ENCODE results near the gene BCR. TPM values are rescaled to one million over a fixed set of nuclear protein-coding genes. Genes with fewer than 3 reads are reported as not detected.
A peak's percentile ranks its signal among the peaks of the same experiment; 100 is the strongest.

The BCR gene
- total RNA-seq, 1 donor from 2014 or later = 78.3 TPM

DNA sequence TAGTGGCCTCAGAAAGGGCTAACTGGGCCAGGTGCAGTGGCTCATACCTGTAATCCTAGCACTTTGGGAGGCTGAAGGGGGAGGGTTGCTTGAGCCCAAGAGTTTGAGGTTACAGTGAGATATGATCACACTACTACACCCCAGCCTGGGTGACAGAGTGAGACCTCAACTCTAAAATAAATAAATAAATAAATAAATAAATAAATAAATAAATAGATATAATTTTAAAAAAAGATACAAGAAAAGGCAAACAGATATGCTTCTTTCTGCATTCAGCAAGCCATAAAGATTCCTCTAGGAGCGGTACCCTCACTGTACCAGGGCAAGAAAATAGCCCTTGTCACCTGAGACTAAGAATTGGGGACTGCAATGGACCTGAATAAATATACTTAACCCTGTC lies 37.2 kb upstream of the BCR start:
- no peak for DNase-seq
- H3K9me3 ChIP-seq = no peaks in the 10 kb centered on the region
- intact Hi-C loops (cut with DNase I) = no loop called here
- H3K4me3 ChIP-seq = no peak overlapping the region
- TF ChIP-seq, protein P1, sequence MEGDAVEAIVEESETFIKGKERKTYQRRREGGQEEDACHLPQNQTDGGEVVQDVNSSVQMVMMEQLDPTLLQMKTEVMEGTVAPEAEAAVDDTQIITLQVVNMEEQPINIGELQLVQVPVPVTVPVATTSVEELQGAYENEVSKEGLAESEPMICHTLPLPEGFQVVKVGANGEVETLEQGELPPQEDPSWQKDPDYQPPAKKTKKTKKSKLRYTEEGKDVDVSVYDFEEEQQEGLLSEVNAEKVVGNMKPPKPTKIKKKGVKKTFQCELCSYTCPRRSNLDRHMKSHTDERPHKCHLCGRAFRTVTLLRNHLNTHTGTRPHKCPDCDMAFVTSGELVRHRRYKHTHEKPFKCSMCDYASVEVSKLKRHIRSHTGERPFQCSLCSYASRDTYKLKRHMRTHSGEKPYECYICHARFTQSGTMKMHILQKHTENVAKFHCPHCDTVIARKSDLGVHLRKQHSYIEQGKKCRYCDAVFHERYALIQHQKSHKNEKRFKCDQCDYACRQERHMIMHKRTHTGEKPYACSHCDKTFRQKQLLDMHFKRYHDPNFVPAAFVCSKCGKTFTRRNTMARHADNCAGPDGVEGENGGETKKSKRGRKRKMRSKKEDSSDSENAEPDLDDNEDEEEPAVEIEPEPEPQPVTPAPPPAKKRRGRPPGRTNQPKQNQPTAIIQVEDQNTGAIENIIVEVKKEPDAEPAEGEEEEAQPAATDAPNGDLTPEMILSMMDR (IDR thresholded peaks at IDR 0.05) = no peak
- no peaks in the 10 kb centered on the region for H3K36me3 ChIP-seq
- no peak overlapping the region for H3K27ac ChIP-seq
- ATAC-seq = no peak
- H3K4me1 ChIP-seq = peaks cover 31% of the 10 kb centered on the region
- H3K27me3 ChIP-seq = no peaks in the 10 kb centered on the region

DNA sequence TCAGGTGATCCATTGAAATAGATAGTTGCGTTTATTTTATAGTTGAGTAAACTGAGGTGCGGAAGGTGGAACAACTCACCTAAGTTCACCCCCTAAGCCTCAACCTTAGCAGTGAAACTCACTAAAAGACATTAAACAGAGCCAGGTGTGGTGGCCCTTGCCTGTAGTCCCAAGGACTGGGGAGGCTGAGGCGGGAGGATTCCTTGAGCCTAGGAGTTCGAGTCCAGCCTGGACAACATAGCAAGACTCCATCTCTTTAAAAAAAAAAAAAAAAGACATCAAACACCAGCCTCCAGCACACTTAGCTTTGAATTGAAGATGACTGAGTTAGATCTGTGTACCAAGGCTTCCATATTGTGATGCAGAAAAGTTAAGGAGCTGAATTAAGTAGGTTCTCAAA lies 35.9 kb upstream of the BCR start:
- ATAC-seq = no peak
- peak overlapping the region; percentile 62 for H3K4me3 ChIP-seq
- intact Hi-C loops (cut with DNase I) = no loop called here
- peaks cover 31% of the 10 kb centered on the region for H3K4me1 ChIP-seq
- TF ChIP-seq, protein P1 (IDR thresholded peaks at IDR 0.05) = no peak
- peak overlapping the region; percentile 69 for H3K27ac ChIP-seq
- H3K27me3 ChIP-seq = no peaks in the 10 kb centered on the region
- no peaks in the 10 kb centered on the region for H3K9me3 ChIP-seq
- DNase-seq = no peak
- H3K36me3 ChIP-seq = no peaks in the 10 kb centered on the region

DNA sequence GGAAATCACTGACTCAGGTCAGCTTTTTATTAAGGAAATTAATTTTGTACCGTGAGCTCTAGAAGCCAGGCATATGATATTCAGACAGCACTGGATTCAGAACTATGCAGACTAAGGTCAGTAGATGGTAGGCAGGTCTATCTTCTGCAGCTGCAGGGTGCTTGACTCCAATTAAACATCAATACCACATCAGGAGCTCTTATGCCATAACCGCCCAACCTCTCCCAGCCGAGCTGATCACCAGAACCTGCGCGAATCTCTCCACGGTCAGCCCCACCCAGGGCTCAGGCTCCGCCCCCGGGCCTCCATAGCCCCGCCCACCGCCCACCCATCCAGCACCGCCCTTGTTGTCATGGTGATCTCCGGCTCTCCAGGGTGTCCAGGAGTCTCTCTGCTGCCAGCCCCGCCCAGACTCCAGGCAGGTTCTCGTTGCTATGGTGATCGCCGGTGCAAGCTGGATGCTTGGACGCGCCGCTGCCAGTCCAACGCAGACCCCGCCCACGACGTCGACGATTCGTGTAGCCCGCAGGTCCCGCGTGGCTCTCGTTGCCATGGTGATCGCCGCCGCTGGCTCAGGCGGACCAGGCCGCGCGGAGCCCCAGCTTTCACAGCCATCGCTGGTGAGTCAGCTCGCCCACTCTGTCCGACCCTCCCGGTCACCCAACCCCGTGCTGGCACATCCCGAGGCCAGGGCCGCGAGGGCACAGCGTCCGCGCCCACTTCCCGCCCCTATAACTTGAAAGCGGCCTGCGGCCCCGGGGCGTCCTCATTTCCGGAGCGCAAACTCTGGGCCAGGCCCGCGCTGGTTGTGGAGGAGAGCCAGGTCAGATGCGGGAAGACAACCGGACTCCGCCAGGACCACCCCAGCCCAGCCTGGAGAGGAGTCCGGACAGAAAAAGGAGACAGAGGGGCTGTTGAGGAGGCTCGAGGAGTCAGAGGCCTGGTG lies 35.1 kb upstream of the BCR start, which contains the start of gene RAB36:
RAB36 (plus strand) TSS at position 546 of the 946 bp plus-strand sequence. CDS start 1,140 bp downstream, outside the sequence.
- Histone ChIP-seq H3K9me3 (no peaks in the 10 kb centered on the region), H3K4me1 (peaks cover 31% of the 10 kb centered on the region), H3K27me3 (no peaks in the 10 kb centered on the region), H3K36me3 (no peaks in the 10 kb centered on the region), H3K27ac (peak within 1 kb of the TSS; percentile 69), H3K4me3 (peak within 1 kb of the TSS; percentile 62)
- TF ChIP-seq, protein P1 (IDR thresholded peaks at IDR 0.05) = no peak
- ATAC-seq (peak; percentile 86), DNase-seq (peak; percentile 99)
- intact Hi-C loops (cut with DNase I) = no loop called here

DNA sequence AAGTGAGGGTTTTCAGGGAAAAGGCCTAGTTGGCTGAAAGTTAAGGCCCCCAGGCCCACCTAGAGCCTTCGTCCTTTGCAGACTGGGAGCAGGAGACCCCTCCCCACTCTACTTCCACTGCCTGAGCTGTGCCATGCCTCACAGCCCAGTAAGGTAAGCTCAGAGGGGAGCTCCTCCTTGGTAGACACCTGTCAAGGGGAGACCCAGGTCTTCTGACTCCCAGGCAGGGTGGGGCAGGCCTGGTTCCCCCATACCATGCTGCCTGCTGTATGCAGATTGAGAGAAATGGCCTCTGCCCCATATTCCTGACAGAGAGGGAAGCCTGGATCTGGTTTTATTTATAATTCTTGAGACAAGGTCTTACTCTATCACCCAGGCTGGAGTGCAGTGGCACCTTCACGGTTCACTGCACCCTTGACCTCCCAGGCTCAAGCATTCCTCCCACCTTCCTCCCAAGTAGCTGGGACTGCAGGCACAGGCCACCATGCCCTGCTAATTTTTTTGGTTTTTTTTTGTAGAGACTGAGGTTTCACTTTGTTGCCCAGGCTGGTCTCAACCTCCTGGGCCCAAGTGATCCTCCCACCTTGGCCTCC lies 34.3 kb upstream of the BCR start:
- peak overlapping the region; percentile 69 for H3K27ac ChIP-seq
- DNase-seq = no peak
- no peaks in the 10 kb centered on the region for H3K36me3 ChIP-seq
- TF ChIP-seq, protein P1 (IDR thresholded peaks at IDR 0.05) = no peak
- no peaks in the 10 kb centered on the region for H3K27me3 ChIP-seq
- peaks cover 31% of the 10 kb centered on the region for H3K4me1 ChIP-seq
- intact Hi-C loops (cut with DNase I) = no loop called here
- peak overlapping the region; percentile 62 for H3K4me3 ChIP-seq
- no peaks in the 10 kb centered on the region for H3K9me3 ChIP-seq
- no peak for ATAC-seq

DNA sequence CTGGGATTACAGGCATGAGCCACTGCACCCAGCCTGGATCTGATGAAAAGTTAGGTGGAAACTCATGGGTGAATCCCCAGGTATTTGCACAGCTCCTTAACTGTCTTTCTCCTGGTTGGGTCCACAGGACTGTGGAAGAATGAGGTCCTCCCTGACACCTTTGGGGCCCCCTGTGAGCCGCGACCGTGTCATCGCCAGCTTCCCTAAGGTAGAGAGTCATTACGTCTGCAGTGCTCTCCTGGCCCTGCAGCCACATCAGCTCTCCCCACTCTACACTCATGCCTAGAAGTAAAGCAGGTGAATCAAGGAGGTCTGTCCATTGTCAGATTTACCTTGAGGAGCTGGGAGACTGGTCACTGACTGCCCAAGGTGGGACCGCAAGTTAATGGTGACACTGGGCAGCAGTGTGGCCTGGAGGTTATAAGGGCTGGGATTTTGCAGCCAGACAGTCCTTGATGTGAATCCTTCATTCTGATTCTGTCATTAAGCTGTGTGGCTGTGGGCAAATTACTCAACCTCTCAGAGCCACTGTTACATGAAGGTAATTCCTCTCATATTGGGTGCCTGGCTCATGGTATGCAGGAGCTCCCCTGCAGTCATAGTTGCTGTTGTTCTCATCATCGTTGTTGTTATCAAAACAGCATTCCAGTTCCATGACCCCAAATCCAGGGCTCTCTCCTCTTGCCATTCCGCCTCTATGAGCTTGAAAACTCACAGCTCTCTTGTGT lies 33.7 kb upstream of the BCR start:
- Histone ChIP-seq H3K4me3 (no peak overlapping the region), H3K27ac (peak overlapping the region; percentile 13)
- ATAC-seq = no peak

More for the DNA sequence above, 33.7 kb upstream of the BCR start:
- no peak for DNase-seq
- H3K36me3 ChIP-seq = no peaks in the 10 kb centered on the region
- TF ChIP-seq, protein P1 (IDR thresholded peaks at IDR 0.05) = no peak
- intact Hi-C loops (cut with DNase I) = no loop called here
- H3K9me3 ChIP-seq = no peaks in the 10 kb centered on the region
- peaks cover 31% of the 10 kb centered on the region for H3K4me1 ChIP-seq
- H3K27me3 ChIP-seq = no peaks in the 10 kb centered on the region

All from upper lobe of right lung (tissue), 1 donor.